AG04449 (cell line): ENCODE measurements around the gene ABAT.
"Not testable (repeated sequence)": the region's sequence is repeated elsewhere in the genome, so short reads cannot be mapped to it uniquely, and the experiment has no call there.

Source experiments
- CTCF ChIA-PET: fragments of 350-600 bp; formaldehyde crosslinking; extraction: SDS; loops from one replicate; lab custom pipeline; 2021; ENCODE audit warnings: antibody characterized with exemption; lab: Yijun Ruan, JAX
- POLR2A ChIA-PET: fragments of 400-600, 350-600 bp; formaldehyde crosslinking; extraction: SDS; loops from one replicate; lab custom pipeline; 2020; ENCODE audit warnings: antibody characterized with exemption, inconsistent platforms; lab: Yijun Ruan, JAX
- DNase-seq: peaks from one replicate; pipeline ENCODE4 v3.0.0-alpha.2; 2010; ENCODE audit warnings: low read depth, low spot score
- H3K4me3 ChIP-seq: 2 replicates; pipeline ENCODE4 v1.5.1; 2011; ENCODE audit warnings: low read depth, mild to moderate bottlenecking, control low read depth, low read length
- CTCF ChIP-seq: IDR thresholded peaks from one replicate; pipeline ENCODE4 v1.5.1; 2011; ENCODE audit warnings: mild to moderate bottlenecking, moderate library complexity, low read length, control low read depth, inconsistent platforms; ENCODE audit not compliant: insufficient read depth; ENCODE audit errors: missing control alignments

Gene ABAT

GRCh38 chr16:8646326-8647053, 27.9 kb upstream of the ABAT start:
- TF ChIP-seq CTCF = no peak
- no peak for DNase-seq
- ChIA-PET POLR2A (no interaction called here), CTCF (interaction anchor here (0.9 to 1.6 kb wide), 5 partner anchors 9 to 80 kb away, joined by 3 to 6 read pairs (median 3); no protein-coding TSS in a partner anchor)
- no peak overlapping the region for H3K4me3 ChIP-seq

GRCh38 chr16:8647721-8648318, 26.6 kb upstream of the ABAT start:
- DNase-seq = no peak
- CTCF ChIA-PET = no interaction called here
- POLR2A ChIA-PET = no interaction called here
- TF ChIP-seq CTCF = no peak
- H3K4me3 ChIP-seq = no peak overlapping the region

GRCh38 chr16:8648877-8649276, 25.5 kb upstream of the ABAT start:
- DNase-seq = no peak
- ChIA-PET CTCF (interaction anchor here (1.3 to 4.7 kb wide), 2 partner anchors 13 to 82 kb away, joined by 8 to 25 read pairs; no protein-coding TSS in a partner anchor), POLR2A (no interaction called here)
- H3K4me3 ChIP-seq = no peak overlapping the region
- no peak for TF ChIP-seq CTCF

- DNase-seq = no peak
- ChIA-PET POLR2A (no interaction called here), CTCF (interaction anchor here (1.3 to 4.7 kb wide), 3 partner anchors 12 to 83 kb away, joined by 3 to 25 read pairs (median 8); no protein-coding TSS in a partner anchor)
- no peak for TF ChIP-seq CTCF
- H3K4me3 ChIP-seq = no peak overlapping the region
Measured at GRCh38 chr16:8649829-8650554, 24.4 kb upstream of the ABAT start.

- not testable (repeated sequence) for DNase-seq, H3K4me3 ChIP-seq
- POLR2A ChIA-PET = interaction anchor here (1.5 kb wide), 1 partner anchor 82 kb away, joined by 3 read pairs; no protein-coding TSS in a partner anchor
- peak; percentile 45 for TF ChIP-seq CTCF
- CTCF ChIA-PET = interaction anchor here (0.7 to 16.1 kb wide), 9 partner anchors 10 to 323 kb away, joined by 3 to 342 read pairs (median 10); partner anchors contain the start of genes PMM2 and TMEM186
Measured at GRCh38 chr16:8651958-8652357, 22.5 kb upstream of the ABAT start.
